ENCODE measurements around the gene ZNF653. TPM values are rescaled to one million over a fixed set of nuclear protein-coding genes. Genes with fewer than 3 reads are reported as not detected.

Gene ZNF653
- total and polyA plus RNA-seq, 2 donors (not counting 1 experiment from before 2014, with no cell fraction given), result 24.2 to 26.2 TPM

DNA sequence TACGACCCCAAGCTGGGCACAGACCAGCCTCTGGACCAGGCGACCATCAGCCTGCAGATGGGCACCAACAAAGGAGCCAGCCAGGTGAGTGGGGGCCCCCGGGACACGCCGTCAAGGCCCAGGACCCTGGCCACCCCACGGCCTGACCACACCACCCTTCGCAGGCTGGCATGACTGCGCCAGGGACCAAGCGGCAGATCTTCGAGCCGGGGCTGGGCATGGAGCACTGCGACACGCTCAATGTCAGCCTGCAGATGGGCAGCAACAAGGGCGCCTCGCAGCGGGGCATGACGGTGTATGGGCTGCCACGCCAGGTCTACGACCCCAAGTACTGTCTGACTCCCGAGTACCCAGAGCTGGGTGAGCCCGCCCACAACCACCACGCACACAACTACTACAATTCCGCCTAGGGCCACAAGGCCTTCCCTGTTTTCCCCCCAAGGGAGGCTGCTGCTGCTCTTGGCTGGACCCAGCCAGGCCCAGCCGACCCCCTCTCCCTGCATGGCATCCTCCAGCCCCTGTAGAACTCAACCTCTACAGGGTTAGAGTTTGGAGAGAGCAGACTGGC, 43.8 kb upstream of the ZNF653 start:
- intact Hi-C loops (cut with micrococcal nuclease), result no loop called here
- Mint-ChIP-seq H3K9me3 (ENCODE audit: insufficient read depth) (no peaks in the 10 kb centered on the region), H3K4me1 (peaks cover 27% of the 10 kb centered on the region), H3K27ac (no peak overlapping the region), H3K4me3 (no peak overlapping the region), H3K27me3 (no peaks in the 10 kb centered on the region)
- POLR2A ChIA-PET, result interaction anchor here (0.6 kb wide), 1 partner anchor 39 kb away, joined by 4 read pairs; no protein-coding TSS in a partner anchor
- H3K9me3 ChIP-seq (ENCODE audit: control extremely low read depth in 1 of 3, control insufficient read depth in 2 of 3, insufficient read depth in 1 of 3, low read length in 2 of 3), result no peaks in the 10 kb centered on the region
- 96% methylated on average over 20 of the region's 24 CpGs for WGBS (ENCODE audit: insufficient coverage)
- peaks cover 17 to 26% of the 10 kb centered on the region in 2 donors for H3K4me1 ChIP-seq (ENCODE audit: control insufficient read depth in 2 of 2, insufficient read depth in 2 of 2, low read length in 2 of 2)
- TF ChIP-seq EZH2 (IDR thresholded peaks at IDR 0.05; ENCODE audit: borderline replicate concordance, insufficient read depth, low read depth, low read length, poor library complexity, severe bottlenecking) (no peak), CTCF (IDR thresholded peaks at IDR 0.05) (no peak)
- CTCF ChIA-PET, result interaction anchor here (1.1 kb wide), 1 partner anchor 14 kb away, joined by 3 read pairs; no protein-coding TSS in a partner anchor
- H3K27ac ChIP-seq (ENCODE audit: low read length in 2 of 2), result no peak overlapping the region
- no peak overlapping the region for H2AFZ ChIP-seq (ENCODE audit: insufficient read depth, low read depth, low read length, poor library complexity, severe bottlenecking)
- no peak for DNase-seq
- peaks cover 15% of the 10 kb centered on the region for H4K20me1 ChIP-seq (ENCODE audit: control insufficient read depth, insufficient read depth, low read length, poor library complexity, severe bottlenecking)
- no peak overlapping the region for H3K4me3 ChIP-seq (ENCODE audit: control extremely low read depth in 1 of 5, extremely low read depth in 1 of 5, insufficient read depth in 1 of 5, low read depth in 2 of 5, low read length in 4 of 5)
- ATAC-seq (ENCODE audit: low read depth), result no peak
- no peak overlapping the region for H3K9ac ChIP-seq (ENCODE audit: low read length)
- H3K79me2 ChIP-seq (ENCODE audit: control insufficient read depth, insufficient read depth, low read length), result no peaks in the 10 kb centered on the region
- no peak overlapping the region for H3K4me2 ChIP-seq (replicated peaks; ENCODE audit: low read depth, low read length, poor library complexity, severe bottlenecking)
- H3K27me3 ChIP-seq (replicated peaks in 1 of 4; ENCODE audit: control extremely low read depth in 1 of 4, control insufficient read depth in 3 of 4, insufficient read depth in 4 of 4, low read length in 3 of 4), result no peaks in the 10 kb centered on the region
- H3K36me3 ChIP-seq (replicated peaks in 1 of 2; ENCODE audit: control extremely low read depth in 1 of 2, control insufficient read depth in 1 of 2, extremely low read depth in 1 of 2, insufficient read depth in 2 of 2, low read length in 1 of 2), result peaks cover 0 to 27% of the 10 kb centered on the region in 2 experiments

DNA sequence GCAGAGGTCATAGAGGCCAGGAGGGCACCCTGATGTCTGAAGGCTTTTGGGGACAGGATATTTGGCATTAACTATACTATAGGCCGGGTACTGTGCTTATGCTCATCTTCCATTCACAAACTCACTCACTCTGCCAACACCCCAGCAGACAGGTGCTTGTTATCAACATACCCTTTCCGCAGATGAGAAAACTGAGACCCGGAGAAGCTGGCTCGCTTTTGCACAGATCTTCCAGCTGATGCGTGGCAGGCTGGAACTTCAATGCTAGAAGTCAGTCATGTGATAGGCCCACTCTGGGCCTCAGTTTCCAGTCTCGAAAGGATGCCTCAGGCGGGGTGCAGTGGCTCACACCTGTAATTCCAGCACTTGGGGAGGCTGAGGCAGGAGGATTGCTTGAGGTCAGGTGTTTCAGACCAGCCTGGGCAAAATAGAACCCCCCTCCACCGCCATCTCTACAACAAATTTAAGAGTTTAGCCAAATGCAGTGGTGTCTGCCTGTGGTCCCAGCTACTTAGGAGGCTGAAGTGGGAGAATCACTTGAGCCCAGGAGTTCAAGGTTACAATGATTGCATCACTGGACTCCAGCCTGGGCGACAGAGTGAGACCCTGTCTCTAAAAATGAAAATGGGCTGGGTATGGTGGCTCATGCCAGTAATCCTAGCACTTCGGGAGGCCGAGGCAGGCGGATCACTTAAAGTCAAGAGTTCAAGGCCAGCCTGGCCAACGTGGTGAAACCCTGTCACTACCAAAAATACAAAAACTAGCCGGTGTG, 42.5 kb upstream of the ZNF653 start:
- Mint-ChIP-seq H3K27ac (no peak overlapping the region), H3K4me3 (no peak overlapping the region), H3K9me3 (ENCODE audit: insufficient read depth) (no peaks in the 10 kb centered on the region), H3K4me1 (peaks cover 13% of the 10 kb centered on the region), H3K27me3 (peaks cover 5% of the 10 kb centered on the region)
- TF ChIP-seq CTCF (IDR thresholded peaks at IDR 0.05), result no peak
- no peak for TF ChIP-seq EZH2 (IDR thresholded peaks at IDR 0.05; ENCODE audit: borderline replicate concordance, insufficient read depth, low read depth, low read length, poor library complexity, severe bottlenecking)
- Histone ChIP-seq H3K4me1 (ENCODE audit: control insufficient read depth in 2 of 2, insufficient read depth in 2 of 2, low read length in 2 of 2) (peaks cover 5 to 12% of the 10 kb centered on the region in 2 donors), H3K36me3 (replicated peaks in 1 of 2; ENCODE audit: control extremely low read depth in 1 of 2, control insufficient read depth in 1 of 2, extremely low read depth in 1 of 2, insufficient read depth in 2 of 2, low read length in 1 of 2) (peaks cover 0 to 14% of the 10 kb centered on the region in 2 experiments), H3K4me3 (ENCODE audit: control extremely low read depth in 1 of 5, extremely low read depth in 1 of 5, insufficient read depth in 1 of 5, low read depth in 2 of 5, low read length in 4 of 5) (no peak overlapping the region), H3K27me3 (replicated peaks in 1 of 4; ENCODE audit: control extremely low read depth in 1 of 4, control insufficient read depth in 3 of 4, insufficient read depth in 4 of 4, low read length in 3 of 4) (no peaks in the 10 kb centered on the region), H3K9ac (ENCODE audit: low read length) (no peak overlapping the region), H2AFZ (ENCODE audit: insufficient read depth, low read depth, low read length, poor library complexity, severe bottlenecking) (no peak overlapping the region), H3K79me2 (ENCODE audit: control insufficient read depth, insufficient read depth, low read length) (no peaks in the 10 kb centered on the region), H4K20me1 (ENCODE audit: control insufficient read depth, insufficient read depth, low read length, poor library complexity, severe bottlenecking) (peaks cover 5% of the 10 kb centered on the region), H3K4me2 (replicated peaks; ENCODE audit: low read depth, low read length, poor library complexity, severe bottlenecking) (no peak overlapping the region), H3K9me3 (ENCODE audit: control extremely low read depth in 1 of 3, control insufficient read depth in 2 of 3, insufficient read depth in 1 of 3, low read length in 2 of 3) (no peaks in the 10 kb centered on the region), H3K27ac (ENCODE audit: low read length in 2 of 2) (no peak overlapping the region)
- ChIA-PET CTCF (interaction anchor here (1.0 to 1.1 kb wide), 2 partner anchors 12 to 62 kb away, joined by 3 read pairs; no protein-coding TSS in a partner anchor), POLR2A (no interaction called here)
- ATAC-seq (ENCODE audit: low read depth) (no peak), DNase-seq (no peak)
- intact Hi-C loops (cut with micrococcal nuclease), result no loop called here
- WGBS (ENCODE audit: insufficient coverage), result 98% methylated on average over 10 of the region's 14 CpGs
